ENCODE data around the gene AUTS2.

DNA sequence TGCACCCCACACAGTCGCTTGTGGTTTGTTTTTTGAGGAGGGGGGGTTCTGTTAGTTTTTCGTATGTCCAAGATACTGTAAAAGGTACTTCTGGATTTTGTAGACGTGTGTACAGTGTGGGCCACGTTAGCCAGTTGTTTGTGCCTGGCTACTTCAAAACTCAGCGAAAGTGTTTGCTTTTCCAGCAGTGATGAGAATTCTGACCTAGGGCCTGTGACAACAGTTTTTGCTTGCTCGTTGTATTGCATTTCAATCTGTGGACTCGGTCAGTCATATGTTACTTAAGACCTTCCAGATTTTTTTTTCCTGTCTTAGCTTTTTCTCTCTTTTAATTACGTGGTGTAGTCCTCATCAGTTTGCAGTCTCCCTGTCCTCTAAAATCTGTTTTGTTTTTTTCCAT, 1194.8 kb downstream of the AUTS2 start:
- TF ChIP-seq POLR2A (IDR thresholded peaks at IDR 0.05; ENCODE audit: low read depth, low read length) (no peak), POLR2AphosphoS5 (IDR thresholded peaks at IDR 0.05; ENCODE audit: low read depth, low read length) (no peak), SPI1 (IDR thresholded peaks at IDR 0.05; ENCODE audit: low read depth, low read length) (no peak), TAF1 (IDR thresholded peaks at IDR 0.05; ENCODE audit: low read depth, low read length) (no peak), PAX5 (IDR thresholded peaks at IDR 0.05; ENCODE audit: insufficient read depth, low read length, severe bottlenecking) (no peak)

All from GM12891 (cell line).